Stimulated activated CD4-positive, alpha-beta T cell treated with anti-CD3 and anti-CD28 coated beads, Interleukin-1b, Interleukin-23, amount 100 ng/mL, for 48 hours (primary cell): ENCODE measurements around the gene ZNRF2.

Experiments used
- DNase-seq: peaks from one replicate; pipeline ENCODE4 v3.0.0-alpha.2; 2020

Gene ZNRF2

DNA sequence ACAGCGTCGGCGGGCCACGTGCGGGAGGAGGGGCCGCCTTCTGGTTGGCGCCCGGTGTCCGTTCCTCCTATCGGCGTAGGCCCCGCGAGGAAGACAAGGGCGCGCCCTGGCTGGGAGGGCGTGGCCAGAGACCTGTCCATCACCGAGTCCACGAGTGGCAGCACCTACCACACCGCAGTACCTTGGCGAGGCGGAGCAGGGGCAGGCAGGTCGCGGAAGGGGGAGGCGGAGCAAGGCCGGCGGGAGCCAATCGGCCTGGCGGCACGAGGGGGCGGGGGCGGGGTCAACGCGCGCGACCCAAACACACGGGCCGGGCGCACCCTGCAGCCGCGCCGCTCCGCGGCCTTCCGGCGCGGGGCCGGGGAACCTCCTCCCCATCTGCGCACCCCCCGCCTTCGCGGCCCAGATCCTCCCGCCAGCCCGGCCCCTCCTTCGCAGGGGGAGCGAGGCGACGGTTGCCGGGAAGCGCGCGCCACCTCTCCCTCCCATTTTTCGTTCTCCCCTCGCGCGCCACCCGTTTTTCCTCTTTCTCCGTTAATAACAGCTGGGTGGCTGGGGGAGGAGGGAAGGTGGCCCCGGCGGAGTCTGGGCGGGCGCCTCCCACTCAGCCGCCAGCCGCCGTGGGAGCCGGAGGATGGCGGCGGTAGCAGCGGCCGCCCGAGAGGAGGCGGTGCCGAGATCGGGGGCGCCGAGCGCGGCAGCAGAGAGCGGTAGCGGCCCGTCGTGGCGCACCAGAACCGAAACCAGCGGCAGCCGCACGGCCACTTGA, at the start of gene ZNRF2:
ZNRF2 (plus strand) TSS at position 300 of the 769 bp plus-strand sequence. CDS start 761 bp downstream, outside the sequence.
- peak; percentile 100 for DNase-seq

DNA sequence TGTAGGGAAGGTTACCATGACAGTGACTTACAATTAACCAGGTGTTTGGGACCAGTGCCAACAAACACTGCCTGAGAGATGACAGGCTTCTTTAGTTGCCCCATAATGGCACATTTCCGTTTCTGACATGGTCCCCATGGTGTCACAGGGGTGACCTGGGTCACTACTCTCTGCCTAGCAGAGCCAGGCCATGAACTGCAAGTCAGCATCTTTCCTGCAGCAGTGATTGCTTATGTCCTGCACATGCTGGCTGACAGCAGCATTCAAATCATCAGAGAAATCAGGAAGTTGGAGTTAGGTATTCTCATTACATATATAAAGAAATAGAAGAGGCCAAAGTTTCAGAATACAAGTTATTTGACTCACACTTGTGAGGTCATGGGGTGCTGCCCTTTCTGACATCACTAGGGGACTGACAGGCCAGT, 47.1 kb upstream of the ZNRF2 start:
- DNase-seq: no peak

DNA sequence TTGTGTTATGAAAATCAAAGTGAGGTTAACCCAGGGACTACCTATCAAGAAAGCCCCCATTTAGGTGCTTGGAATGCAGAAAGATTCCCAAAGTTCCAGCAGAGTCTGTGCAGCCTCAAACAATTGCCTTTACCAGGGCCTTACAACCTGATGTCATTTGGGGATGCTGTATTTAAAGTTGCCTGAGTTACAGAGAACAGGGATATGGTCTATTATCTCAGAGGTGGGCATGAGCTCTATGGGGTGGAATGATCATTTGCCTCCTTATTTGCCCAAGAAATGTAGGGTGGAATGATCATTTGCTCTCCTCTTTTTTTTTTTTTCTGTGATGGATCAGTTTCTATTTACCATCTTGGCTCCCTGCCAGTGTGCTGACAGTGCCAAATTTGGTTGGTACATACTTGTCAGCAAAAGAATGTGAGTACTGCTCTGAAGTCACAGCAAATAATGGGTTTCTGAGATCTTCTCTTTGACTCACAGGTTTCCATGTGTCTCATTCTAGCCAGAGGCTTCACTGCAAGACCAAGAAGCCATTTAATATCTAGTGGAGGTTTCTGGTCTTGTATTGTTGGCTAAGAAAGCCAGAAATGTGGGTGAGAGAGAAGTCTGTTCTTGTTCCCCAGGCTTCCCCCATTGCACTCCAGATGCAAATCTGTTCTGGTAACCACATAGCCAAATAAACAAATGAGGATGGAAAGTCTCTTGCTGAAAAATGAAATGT, 45.5 kb upstream of the ZNRF2 start:
- peak; percentile 66 for DNase-seq

DNA sequence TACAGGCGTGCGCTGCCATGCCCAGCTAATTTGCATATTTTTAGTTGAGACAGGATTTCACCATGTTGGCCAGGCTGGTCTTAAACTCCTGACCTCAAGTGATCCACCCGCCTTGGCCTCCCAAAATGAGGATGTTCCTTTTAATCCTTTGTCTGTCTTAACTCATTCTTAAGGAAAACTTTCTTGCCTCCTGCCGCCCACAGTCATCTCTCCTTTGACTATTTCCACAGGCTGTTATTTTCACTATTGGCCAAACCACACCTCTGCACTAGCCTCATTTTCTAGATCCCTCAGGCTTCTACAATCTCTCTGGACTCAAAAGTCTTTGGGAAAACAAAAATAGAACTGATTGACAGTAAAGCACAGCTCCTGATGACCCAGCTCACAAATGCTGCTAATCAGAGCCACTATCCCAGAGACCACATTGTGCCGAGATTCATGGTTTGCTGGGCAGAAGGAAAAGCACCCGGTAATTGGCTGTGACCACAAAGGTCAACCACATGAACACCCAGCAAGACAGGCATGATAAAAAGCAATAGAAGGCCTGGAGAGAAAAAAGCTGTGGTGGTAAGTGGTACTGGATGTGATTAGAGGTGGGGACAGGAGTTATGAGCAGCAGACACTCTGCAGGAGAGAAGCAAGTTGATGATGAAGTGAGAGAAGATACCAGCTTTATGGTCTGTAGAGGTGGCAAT, 44.1 kb upstream of the ZNRF2 start:
- no peak for DNase-seq

DNA sequence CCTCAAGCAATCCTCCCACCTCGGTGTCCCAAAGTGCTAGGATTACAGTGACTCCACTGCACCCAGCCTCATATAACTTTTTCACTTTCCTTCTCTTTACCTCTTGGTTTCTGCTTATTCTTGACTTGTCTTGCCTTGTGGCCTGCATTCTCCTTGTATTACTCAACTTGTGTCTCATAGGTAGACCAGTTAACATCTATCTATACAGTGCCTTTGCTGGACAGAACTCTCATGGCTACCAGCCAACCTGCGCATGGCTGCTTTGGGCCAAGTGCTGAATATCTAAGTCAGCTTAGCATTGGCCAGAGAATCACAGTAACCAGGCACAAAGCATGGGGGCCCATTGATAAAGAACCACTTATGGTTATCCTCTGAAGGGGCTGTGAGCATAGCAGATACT, 42.6 kb upstream of the ZNRF2 start:
- DNase-seq: no peak

DNA sequence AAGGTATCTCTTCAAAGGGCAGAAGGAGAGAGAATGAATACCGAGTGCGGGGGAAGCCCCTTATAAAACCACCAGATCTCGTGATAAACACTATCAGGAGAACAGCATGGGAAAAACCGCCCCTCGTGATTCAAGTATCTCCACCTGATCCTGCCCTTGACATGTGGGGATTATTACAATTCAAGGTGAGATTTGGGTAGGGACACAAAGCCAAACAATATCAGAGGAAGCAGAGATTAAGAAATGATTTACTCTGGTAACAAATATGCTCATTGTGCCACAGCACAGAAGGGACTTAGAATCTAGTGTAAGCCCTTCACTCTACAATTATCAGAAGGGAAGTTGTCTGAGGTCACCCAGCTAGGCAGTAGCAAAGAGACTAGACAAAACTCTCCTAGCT, 40.1 kb upstream of the ZNRF2 start:
- DNase-seq: no peak

DNA sequence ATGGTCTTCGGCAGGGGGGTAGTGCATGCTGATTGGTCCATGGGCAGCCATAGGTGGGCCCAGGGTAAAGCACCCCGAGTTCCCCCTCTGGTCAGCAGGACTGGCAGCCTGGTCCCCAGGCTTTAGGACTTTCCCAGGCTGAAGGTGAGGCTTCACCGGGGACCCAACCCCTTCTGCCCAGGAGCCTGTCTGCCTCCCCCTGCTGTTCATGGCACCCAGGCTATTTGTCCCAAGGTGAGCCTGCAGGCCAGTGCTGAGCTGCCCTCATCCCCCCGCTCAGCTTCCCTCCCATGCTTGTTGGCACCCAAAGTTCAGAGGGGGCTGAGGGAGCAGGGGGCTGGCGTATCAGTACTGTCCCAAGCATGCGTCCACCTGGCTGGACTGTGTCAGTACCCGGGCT, 38.5 kb upstream of the ZNRF2 start:
- DNase-seq: no peak

DNA sequence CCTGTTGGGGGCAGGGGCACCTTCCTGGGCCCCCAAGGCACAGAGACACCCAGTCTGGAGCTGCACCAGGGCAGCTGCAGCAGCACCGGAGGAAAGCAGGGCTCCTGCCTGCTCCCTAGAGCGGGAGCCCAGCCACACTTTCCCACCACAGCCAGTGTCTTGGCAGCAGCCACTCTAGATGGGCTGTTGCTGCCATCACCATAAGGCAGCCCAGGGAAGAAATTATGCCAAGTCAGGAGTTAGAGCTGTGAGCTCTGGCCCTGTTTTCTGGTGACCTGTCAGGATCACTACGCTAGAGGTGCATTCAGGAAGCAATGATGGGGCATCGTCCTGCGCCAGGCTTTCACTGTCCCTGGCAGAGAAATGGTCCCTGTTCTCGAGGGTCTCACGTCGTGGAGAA, 38.0 kb upstream of the ZNRF2 start:
- DNase-seq: no peak

DNA sequence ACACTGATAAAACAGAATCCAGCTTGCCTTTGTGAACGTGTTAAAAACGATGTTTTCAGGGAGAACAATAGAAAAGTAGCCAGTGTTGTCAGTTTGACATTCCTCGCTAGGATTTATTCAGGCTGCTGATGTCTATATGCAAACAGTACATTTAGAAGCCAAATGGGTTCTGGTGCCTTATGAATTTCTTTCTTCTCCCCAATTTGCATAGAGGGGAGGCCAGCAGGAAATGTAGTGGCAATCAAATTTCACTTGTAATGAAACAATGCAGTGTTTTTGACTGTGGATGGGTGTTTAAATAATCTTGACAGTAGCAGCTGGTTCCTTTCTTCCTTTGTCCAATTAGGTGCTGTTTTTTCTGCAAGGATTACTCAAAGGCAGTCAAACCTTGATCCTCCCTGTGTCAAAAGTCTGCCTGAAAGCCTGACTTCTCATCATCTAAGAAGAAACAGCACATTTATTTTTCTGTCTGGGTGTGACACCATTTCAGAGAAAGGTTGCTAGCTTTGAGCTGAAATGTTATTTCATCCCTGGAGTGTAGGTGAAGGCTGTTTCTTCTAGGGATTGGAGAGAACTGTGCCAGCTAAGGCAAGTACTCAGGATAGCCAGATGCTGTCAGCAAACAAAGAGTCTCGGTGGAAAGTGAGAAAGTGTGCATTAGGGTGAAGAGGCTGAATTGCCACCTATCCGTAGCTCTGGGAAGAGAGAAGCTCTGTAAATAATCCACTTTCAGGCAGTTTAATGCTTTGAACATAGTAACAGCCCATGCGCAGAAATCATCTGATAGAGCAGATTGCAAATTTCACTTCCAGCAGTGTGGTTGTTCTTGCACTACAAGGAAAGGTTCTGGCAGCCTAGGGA, 36.6 kb upstream of the ZNRF2 start:
- DNase-seq: no peak

DNA sequence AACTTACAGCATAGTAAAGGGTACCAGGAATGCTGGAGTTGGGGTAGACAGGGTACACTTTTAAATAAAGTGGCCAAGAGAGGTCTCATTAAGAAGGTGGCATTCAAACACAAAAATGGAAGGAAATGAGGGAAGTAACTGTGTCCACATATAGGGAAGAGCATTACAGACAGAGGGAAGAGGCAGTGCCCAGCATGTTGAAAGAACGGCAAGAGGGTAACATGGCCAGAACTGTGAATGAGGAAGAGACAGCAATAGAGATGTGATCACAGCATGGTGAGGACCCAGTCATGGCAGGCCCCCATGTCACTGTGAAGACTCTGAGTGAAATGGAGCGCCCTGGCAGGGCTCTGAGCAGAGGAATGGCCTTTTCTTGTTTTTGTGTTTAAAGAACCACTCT, 35.1 kb upstream of the ZNRF2 start:
- DNase-seq: no peak

DNA sequence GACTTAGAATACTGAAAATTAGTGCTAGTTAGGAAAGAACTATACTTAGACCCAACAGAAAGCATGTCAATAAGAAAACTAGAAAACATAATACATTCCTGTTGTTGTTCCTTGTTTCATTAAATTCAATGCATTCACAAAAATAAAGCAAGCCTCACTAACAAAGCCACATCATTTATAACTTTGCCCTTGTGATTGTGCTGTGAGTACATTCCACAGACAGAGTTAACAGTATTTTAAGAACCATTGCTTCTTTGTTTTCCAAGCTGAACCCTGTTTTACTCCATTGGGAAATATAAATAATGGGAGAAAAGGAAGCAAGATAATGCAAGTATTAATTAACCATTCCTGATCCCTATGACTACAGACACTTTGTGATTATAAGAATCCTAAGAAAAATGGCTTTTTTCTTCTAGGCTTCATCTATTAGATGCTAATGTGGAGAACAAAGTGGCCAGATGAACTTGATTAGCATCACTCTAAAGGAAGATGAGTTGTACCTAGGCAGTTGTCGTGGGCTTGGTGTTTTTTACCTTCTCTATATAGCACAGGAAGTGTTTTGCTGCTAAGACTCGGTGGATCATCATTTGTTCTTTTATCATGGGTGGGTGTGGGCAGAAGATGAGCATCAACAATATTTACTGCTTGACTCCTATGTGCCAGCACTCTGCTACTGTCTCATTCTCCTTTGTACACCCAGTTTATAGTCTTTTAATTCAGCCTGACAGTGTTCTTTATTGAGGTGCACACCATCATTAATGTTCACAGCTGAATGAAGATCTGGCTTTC, 34.2 kb upstream of the ZNRF2 start:
- DNase-seq: no peak

DNA sequence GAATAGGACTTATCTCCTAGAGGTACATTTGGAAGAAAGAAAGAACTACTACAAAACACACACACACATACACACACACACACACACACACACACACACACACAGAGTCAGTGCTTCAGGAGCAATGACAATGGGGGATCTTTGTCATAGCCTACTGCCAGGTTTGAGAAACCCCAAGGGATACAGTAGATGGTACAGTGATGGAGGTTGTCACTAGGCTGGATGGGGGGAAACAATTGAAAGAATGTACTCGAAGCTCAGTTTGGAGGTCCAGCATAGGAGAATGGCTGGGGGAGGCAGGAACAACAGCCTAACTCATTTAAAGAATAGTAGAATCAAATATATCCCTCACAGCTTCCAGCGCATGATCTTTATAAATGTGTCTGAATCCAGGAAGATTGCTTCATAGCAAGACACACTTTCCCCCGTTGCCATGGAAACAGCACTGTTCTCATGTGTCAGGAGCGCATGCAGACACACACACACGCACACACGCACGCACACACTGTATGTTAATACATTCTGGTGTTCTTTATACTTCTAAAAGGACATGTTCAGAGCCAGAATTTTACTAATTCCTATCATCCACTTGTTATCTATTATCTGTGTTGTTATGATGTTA, 32.6 kb upstream of the ZNRF2 start:
- no peak for DNase-seq

DNA sequence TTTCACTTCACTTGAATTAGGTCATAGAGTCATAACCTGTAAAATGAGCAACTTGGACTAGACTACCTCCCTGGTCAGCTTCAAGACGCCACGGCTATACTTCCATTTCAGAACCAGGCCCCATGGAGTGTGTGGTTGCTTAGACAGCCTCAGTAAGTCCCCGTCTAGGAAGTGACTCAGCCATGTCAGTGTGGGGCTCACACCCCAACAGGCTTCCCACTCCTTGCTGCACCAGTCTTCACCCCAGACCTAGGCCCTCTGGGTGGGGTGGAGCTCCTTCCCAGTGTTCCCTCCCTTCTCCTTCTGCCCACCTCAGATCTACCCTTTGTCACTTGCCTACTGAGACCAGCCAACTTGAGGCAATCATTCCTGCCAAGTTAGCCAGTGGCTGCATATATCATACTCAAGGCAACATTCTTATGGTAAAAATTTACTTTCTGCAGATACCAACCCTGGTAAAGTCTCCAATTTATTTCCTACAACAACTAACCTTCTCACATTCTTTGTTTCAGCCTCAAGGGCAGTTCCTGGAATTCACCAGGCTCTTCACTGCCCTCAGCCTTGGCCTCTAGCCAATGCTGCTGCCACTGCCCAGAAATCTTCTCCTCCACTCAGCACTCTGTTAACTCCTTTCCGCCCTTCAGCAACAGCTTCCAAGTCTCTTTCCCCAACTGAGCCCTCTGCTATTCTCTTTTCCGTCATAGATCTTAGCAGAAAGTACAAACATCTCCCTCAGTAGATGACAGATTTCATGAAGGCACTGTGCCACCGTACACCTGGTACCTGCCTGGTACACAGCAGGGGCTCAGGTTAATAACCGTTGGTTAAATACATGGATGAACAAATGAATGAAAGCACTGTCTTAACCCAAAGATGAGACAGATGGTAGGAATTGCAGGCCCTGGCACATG, 31.3 kb upstream of the ZNRF2 start:
- DNase-seq: peak; percentile 6

DNA sequence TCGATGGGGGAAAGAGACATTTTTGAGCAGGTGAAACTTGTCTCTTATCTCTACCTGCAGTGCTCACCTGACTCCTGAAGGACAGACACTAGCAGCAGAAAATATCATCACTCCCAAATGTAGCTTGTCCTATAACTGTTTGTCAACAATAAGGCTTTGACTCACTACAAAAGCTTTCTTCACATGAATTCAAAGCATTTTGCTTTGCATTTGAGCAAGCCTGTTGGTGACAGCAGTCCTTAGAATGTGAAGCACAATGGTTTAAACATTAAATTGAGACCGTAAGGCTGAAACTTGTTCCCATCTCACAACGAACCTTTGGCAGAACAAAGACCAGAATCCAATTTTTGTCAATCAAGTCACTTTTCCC, 30.6 kb upstream of the ZNRF2 start:
- no peak for DNase-seq

DNA sequence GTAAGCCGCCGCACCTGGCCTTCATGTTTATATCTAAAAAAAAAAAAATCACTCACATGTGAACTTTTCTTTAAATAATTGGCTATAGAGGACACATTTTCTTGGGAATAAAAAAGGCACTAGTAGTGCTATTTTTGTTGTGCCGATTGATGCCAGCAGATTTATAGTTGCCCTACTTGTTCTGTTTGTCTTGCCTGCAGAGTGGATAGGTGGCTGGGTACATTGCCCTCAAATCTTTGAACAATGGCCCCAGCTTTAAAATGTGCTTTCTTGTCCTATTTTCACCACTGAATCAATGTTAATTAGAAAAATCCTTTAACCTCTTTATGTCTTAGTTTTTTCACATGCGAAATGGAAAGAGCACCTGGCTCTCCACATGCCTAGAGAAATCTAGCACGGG, 30.1 kb upstream of the ZNRF2 start:
- DNase-seq: no peak

DNA sequence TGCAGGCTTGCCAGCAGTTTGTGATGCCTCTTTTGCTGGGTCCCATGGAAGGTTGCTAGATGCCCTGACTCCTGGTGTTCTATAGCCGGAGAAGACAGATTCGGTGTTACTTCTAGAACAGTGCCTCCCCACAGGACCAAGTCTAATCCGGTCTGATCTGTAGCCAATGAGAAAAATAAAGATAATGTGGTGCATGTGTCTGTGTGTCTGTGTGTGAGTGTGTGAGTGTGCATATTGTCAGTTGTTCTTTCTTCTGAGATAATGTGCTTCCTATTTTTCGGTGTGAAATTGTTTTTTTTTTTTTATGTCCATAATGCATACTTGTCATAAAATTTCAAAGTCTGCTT, 29.7 kb upstream of the ZNRF2 start:
- DNase-seq: no peak

DNA sequence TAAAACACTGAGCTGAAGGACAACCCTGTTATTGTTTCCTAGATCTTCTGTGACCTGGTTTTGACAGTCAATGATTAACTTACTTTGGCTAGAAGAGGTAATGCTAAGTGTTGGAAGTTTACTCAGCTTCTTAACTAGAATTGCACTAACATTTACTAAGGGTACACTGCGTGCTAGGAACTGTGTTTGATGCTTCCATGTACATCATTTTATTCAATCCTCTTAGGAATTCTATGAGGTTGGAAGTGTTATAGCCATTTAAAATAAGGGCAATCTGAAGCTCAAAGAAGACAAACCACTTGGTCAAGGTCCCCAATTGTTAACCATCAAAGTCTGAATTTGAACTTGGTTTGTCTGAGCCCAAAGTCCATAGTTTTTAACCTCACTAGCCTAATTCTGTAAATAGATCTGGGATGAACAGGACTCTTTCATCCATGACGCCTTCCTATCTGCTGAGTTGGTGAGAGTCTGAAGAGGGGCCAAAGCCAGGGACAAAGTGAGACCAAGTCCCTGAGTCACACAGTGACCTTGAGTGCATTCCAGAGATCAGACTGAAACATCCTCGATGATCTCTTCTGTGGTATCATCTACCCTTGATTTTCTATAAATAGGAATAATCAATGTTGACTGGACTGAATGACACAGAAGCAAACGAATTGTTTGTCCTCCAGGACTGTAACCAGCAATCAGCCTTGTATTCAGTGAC, 29.2 kb upstream of the ZNRF2 start:
- no peak for DNase-seq

DNA sequence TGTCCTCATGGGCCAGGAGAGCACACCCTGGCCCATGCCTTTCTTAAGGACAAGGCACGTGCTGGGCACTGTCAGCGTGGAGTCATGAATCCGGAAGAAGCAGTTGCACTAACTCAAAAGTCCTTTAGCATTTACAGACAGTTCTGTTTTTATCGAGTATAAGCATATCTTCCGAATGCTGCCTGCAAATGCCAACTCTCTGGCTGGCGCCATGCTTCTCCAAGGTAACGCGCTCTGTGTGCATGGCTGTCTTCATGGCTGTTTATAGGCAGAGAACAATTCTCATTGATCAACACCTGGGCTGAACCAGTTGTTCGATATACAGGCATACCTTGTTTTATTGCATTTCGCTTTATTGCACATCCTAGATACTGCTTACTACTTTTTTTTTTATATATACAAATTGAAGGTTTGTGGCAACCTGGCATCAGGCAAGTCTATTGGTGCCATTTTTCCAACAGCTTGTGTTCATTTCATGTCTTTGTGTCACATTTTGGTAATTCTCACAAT, 28.0 kb upstream of the ZNRF2 start:
- DNase-seq: no peak

DNA sequence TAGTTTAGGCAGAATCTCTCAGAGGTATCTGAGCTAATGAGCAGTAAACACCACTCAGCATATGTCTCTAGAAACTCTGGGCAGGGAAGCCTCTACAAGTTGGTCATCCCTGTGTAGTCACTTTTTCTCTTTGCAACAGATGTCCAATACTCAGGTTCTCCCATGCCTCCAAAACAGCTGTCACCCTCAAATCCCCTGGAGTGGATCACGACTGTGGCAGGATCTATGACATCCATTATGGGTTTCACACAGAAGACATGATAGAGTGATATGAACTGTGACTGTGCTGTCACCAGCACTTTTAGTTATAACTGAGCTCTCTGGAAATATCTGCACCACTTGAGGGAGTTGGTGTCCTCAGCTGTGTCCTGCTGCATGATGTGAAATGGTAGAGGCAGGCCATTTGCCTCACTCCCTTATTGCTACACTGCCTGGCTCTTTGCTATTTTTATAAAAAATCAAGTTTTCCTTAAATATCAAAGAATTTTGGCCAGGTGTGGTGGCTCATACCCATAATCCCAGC, 24.1 kb upstream of the ZNRF2 start:
- DNase-seq: no peak
